Heart right ventricle (tissue), 16 donors: ENCODE measurements around the gene HERC5. TPM values are rescaled to one million over a fixed set of nuclear protein-coding genes. Genes with fewer than 3 reads are reported as not detected.

Experiments
- ATAC-seq, 8 donors: fragments of 200-7000 bp; cut with Tn5 transposase; one replicate each; pipeline ENCODE4 v1.9.1; 2020; ENCODE audit warnings: mild to moderate bottlenecking in 8 of 8, moderate library complexity in 8 of 8, moderate number of reproducible peaks in 1 of 8
- DNase-seq, 2 donors: peaks; one replicate each; pipeline ENCODE4 v3.0.0-alpha.2; 2020
- H3K27ac ChIP-seq, 10 donors: fragments of 200-600 bp; sonication (generic) in 2 of 10; one replicate each; pipeline versions ENCODE4 v1.5.0 to v1.8.0; 2020 to 2022; ENCODE audit warnings: mild to moderate bottlenecking in 3 of 10
- H3K27me3 ChIP-seq, 7 donors: fragments of 200-600 bp; one replicate each; pipeline ENCODE4 v1.8.0; 2021 to 2022; ENCODE audit warnings: mild to moderate bottlenecking in 2 of 7
- H3K36me3 ChIP-seq, 9 donors: fragments of 200-600 bp; sonication (generic) in 1 of 9; one replicate each; pipeline versions ENCODE4 v1.5.0 to v1.8.0; 2020 to 2022; ENCODE audit warnings: mild to moderate bottlenecking in 2 of 9
- H3K4me1 ChIP-seq, 9 donors: fragments of 200-600 bp; sonication (generic) in 1 of 9; one replicate each; pipeline versions ENCODE4 v1.5.0 to v1.8.0; 2020 to 2022; ENCODE audit warnings: mild to moderate bottlenecking in 4 of 9
- H3K4me3 ChIP-seq, 10 donors: fragments of 200-600 bp; sonication (generic) in 2 of 10; one replicate each; pipeline versions ENCODE4 v1.5.0 to v1.8.0; 2020 to 2022; ENCODE audit warnings: mild to moderate bottlenecking in 7 of 10, moderate library complexity in 2 of 10
- H3K9me3 ChIP-seq, 11 donors: fragments of 200-600 bp in 10 of 11; sonication (generic) in 2 of 11; one replicate each; pipeline versions ENCODE4 v1.5.0 to v1.8.0; 2013 to 2022; ENCODE audit warnings: mild to moderate bottlenecking in 2 of 11, control low read depth in 1 of 11, moderate library complexity in 1 of 11
- CTCF ChIP-seq, 9 donors: fragments of 200-600 bp; sonication (generic) in 2 of 9; IDR thresholded peaks; one replicate each; pipeline versions ENCODE4 v1.5.0 to v1.8.0; 2021 to 2022; ENCODE audit warnings: antibody characterized with exemption in 9 of 9, mild to moderate bottlenecking in 5 of 9, moderate library complexity in 1 of 9
- WGBS, 2 donors: extraction: QIAGEN DNeasy Blood & Tissue Kit; methylation state at CpG; one replicate each; pipeline ENCODE4 v1.1.7; 2013; ENCODE audit warnings: inconsistent platforms in 1 of 2; 5-methylcytosine and 5-hydroxymethylcytosine counted together
- intact Hi-C, 10 donors: fragments of 100-400 bp; cut with DNase I; formaldehyde crosslinking; loops; one replicate each; pipeline versions ENCODE4 v1.11.1 to v1.14.2; 2022
- polyA plus RNA-seq, 2 donors: library from polyadenylated mRNA; stranded (reverse); fragments of 200-250 nt; gene quantifications; one replicate each; pipeline ENCODE4 v1.2.3, GENCODE V29; 2013
- total RNA-seq, 10 donors: library from RNA; stranded (reverse); fragmentation: NEBNext Ultra II Directional in 3 of 10; extraction: Animal tissue kit (Norgen Biotek cat#: 25700) in 3 of 10; gene quantifications; one replicate each; pipeline versions ENCODE4 v1.2.1 to v1.2.4, GENCODE V29; 2021 to 2023
- donor health status: Arrhythmogenic right ventricular cardiomyopathy.
- donor health status: ischemic (EF 13 %, LVEDD 7.1; RV severe dilation, severe dysfunction).
- donor health status: healthy with polysubstance abuse.
- donor health status: DM: no; HTN: yes; CAD: no.
- donor health status: DM: no; HTN: no; CAD: no.
- donor health status: ischemic (EF 25% LVEDD 6.9; RV normal size, moderate dysfunction).
- donor health status: ischemic (EF 25% LVEDD 5.7; RV mildly dilated, moderate dysfunction).
- donor health status: healthy.
- donor health status: DM: yes; HTN: yes; CAD: no.
- donor health status: Ischemic cardiomyopathy.
- donor health status: ischemic (EF 35%, LVEDD 5.7; RV mildly dilated, moderate dysfunction).
- donor health status: nonischemic (EF 11% LVEDD 7.7; RV severe dilation, severe dysfunction).
- donor health status: DM: yes; HTN: yes; CAD: no.
- donor health status: PGD.
- donor health status: ischemic (EF 29% LVEDD 5.4; RV normal size, mild dysfunction).
- donor health status: nonischemic (EF 23%, LVEDD 6.1; RV moderate dilation, normal function).

HERC5 gene
- total and polyA plus RNA-seq, 12 donors: 0.84 to 4.7 (median 2.3) TPM

DNA sequence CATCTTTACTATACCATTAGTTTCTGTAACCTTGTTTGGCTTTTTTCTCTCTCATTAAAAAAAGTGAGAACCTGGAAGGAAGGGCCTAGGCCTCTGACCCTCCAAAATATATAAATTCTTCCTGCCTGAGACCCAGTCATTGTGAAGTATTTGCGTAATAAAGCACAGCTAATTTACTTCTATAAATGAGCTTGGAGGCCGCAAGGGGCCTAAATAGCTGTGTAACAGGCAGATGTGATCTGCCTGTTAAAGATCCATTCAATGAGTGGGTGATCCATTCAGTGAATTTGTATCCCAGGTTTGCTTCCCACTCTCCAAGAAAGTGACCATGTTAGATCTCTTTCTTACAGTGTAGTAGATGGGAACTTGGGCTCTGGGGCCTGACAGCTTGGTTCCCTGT is 67.3 kb downstream of the HERC5 start:
- DNase-seq (no peak), ATAC-seq (peak in 3 of 8 donors; percentile 1 to 5 (median 2))
- Histone ChIP-seq H3K36me3 (peaks cover 0 to 27% (median 0%) of the 10 kb centered on the region in 9 donors), H3K9me3 (no peaks in the 10 kb centered on the region), H3K27ac (peak overlapping the region in 9 of 10 donors; percentile 81 to 97 (median 93)), H3K4me1 (peaks cover 4 to 46% (median 33%) of the 10 kb centered on the region in 9 donors), H3K27me3 (no peaks in the 10 kb centered on the region), H3K4me3 (peak overlapping the region; percentile 68 to 95 (median 92))
- WGBS, 2 donors: 62 to 66% methylated on average over 2 of the region's 2 CpGs
- intact Hi-C loops: loop anchor here in 5 of 10 donors (5.0 to 10.0 kb wide), 6 partner anchors 67 to 511 kb away; partner anchors contain the start of genes HERC5 (in 2 of the 5), HERC6 (in 2 of the 5) and PPM1K (in 2 of the 5)
- no peak for TF ChIP-seq CTCF (IDR thresholded peaks at IDR 0.05)

- WGBS, 2 donors: 64 to 65% methylated on average over 1 of the region's 1 CpG
- intact Hi-C loops: loop anchor here in 4 of 10 donors (5.0 to 10.0 kb wide), 4 partner anchors 66 to 508 kb away; partner anchors contain the start of gene HERC3 (in 1 of the 4)
- no peak overlapping the region for H3K4me3 ChIP-seq
- no peak for ATAC-seq
- peak in 7 of 9 donors; percentile 12 to 47 (median 33) for TF ChIP-seq CTCF (IDR thresholded peaks at IDR 0.05)
- peaks cover 4 to 43% (median 32%) of the 10 kb centered on the region in 9 donors for H3K4me1 ChIP-seq
- H3K27me3 ChIP-seq: no peaks in the 10 kb centered on the region
- no peaks in the 10 kb centered on the region for H3K9me3 ChIP-seq
- no peak for DNase-seq
- peaks cover 0 to 7% (median 0%) of the 10 kb centered on the region in 9 donors for H3K36me3 ChIP-seq
- H3K27ac ChIP-seq: peak overlapping the region in 3 of 10 donors; percentile 7 to 89 (median 39)
These were observed 69.4 kb downstream of the HERC5 start for GRCh38 chr4:88526221-88526815.

- no peak for DNase-seq
- peaks cover 4 to 30% (median 17%) of the 10 kb centered on the region in 9 donors for H3K4me1 ChIP-seq
- intact Hi-C loops: loop anchor here in 4 of 10 donors (5.0 to 10.0 kb wide), 4 partner anchors 65 to 507 kb away; partner anchors contain the start of gene HERC3 (in 1 of the 4)
- no peak for ATAC-seq
- no peak overlapping the region for H3K4me3 ChIP-seq
- WGBS, 2 donors: 93 to 94% methylated on average over 8 of the region's 8 CpGs
- no peaks in the 10 kb centered on the region for H3K27me3 ChIP-seq
- H3K9me3 ChIP-seq: no peaks in the 10 kb centered on the region
- H3K36me3 ChIP-seq: no peaks in the 10 kb centered on the region
- no peak for TF ChIP-seq CTCF (IDR thresholded peaks at IDR 0.05)
- H3K27ac ChIP-seq: no peak overlapping the region
These were observed 70.9 kb downstream of the HERC5 start for GRCh38 chr4:88527787-88528186.

DNA sequence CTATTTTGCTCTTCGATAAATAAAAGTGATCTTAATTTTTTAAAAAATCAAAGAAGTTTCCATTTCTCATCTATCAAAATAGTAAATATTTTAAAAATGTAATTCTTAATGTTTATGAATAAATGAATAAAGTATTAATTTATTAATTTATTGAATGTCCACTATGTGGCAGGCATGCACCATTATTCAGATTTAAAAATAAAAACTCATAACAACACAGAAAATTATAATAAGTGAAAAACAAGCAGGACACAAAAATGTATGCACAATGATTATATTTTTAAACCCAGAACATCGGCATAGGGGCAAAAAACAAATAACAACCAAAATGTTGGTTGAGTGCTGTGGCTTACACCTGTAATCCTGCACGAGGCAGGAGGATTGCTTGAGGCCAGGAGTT is 71.9 kb downstream of the HERC5 start:
- intact Hi-C loops: loop anchor here in 4 of 10 donors (5.0 to 10.0 kb wide), 4 partner anchors 63 to 506 kb away; partner anchors contain the start of gene HERC3 (in 1 of the 4)
- no peak for ATAC-seq
- H3K36me3 ChIP-seq: no peaks in the 10 kb centered on the region

More for the DNA sequence above, 71.9 kb downstream of the HERC5 start:
- no peaks in the 10 kb centered on the region for H3K9me3 ChIP-seq
- no peak overlapping the region for H3K27ac ChIP-seq
- peaks cover 4 to 27% (median 17%) of the 10 kb centered on the region in 9 donors for H3K4me1 ChIP-seq
- H3K27me3 ChIP-seq: no peaks in the 10 kb centered on the region
- no peak for DNase-seq
- peak in 3 of 9 donors; percentile 17 to 27 (median 23) for TF ChIP-seq CTCF (IDR thresholded peaks at IDR 0.05)
- H3K4me3 ChIP-seq: no peak overlapping the region
- WGBS, 2 donors: 87 to 89% methylated on average over 3 of the region's 3 CpGs
